ENCODE measurements around the gene CMSS1.

DNA sequence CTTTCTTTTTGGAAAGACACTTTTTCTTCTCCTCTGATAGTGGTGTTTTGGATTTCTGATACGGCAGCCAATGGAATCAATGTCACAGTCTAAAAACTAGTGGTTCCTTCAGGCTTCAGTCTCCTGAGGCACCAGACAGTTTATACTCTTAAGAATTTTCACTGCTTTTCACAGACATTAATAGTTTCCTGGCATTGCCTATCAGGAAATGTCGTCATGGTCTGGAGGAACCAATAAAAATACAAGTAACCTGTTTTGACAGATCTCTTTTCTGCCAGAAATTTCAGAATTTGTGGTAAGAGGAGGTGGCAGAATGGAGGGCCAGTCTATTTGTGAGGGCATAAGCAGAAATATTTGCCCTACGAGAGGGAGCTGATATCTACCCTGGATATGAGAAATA is 251.8 kb downstream of the CMSS1 start:
- no peak for TF ChIP-seq CTCF (IDR thresholded peaks at IDR 0.05)
- TF ChIP-seq POLR2A (IDR thresholded peaks at IDR 0.05), result no peak

Measured in adrenal gland (tissue), 5 donors.